Endothelial cell (in vitro differentiated cells): ENCODE data around the gene FCHO2. TPM values are rescaled to one million over a fixed set of nuclear protein-coding genes. Genes with fewer than 3 reads are reported as not detected.

Source experiments
- DNase-seq: peaks from one replicate; pipeline ENCODE4 v3.0.0; 2021; ENCODE audit warnings: low spot score
- H3K27ac Mint-ChIP-seq: one replicate; pipeline ENCODE4 v1.8.0; 2021; ENCODE audit warnings: mixed read lengths, inconsistent platforms; ENCODE audit not compliant: unreplicated experiment
- H3K27me3 Mint-ChIP-seq: one replicate; pipeline ENCODE4 v1.8.0; 2021; ENCODE audit warnings: mild to moderate bottlenecking, moderate library complexity, mixed read lengths, inconsistent platforms; ENCODE audit not compliant: unreplicated experiment
- H3K36me3 Mint-ChIP-seq: one replicate; pipeline ENCODE4 v1.8.0; 2021; ENCODE audit warnings: mild to moderate bottlenecking, low read depth, mixed read lengths, inconsistent platforms; ENCODE audit not compliant: unreplicated experiment
- H3K4me1 Mint-ChIP-seq: one replicate; pipeline ENCODE4 v1.8.0; 2021; ENCODE audit warnings: mild to moderate bottlenecking, mixed read lengths, inconsistent platforms; ENCODE audit not compliant: unreplicated experiment
- H3K4me3 Mint-ChIP-seq: one replicate; pipeline ENCODE4 v1.8.0; 2021; ENCODE audit warnings: mild to moderate bottlenecking, mixed read lengths, inconsistent platforms; ENCODE audit not compliant: unreplicated experiment
- H3K9me3 Mint-ChIP-seq: one replicate; pipeline ENCODE4 v1.8.0; 2021; ENCODE audit warnings: mixed read lengths, inconsistent platforms; ENCODE audit not compliant: unreplicated experiment
- total RNA-seq: library from RNA; stranded (reverse); fragmentation: NEBNext Ultra II Directional; extraction: Animal tissue kit (Norgen Biotek cat#: 25700); gene quantifications from one replicate; pipeline ENCODE4 v1.2.1, GENCODE V29; 2021; ENCODE audit not compliant: unreplicated experiment
- TF ChIP-seq, protein P1 (sequence below): fragments of 200-600 bp; sonication (generic); IDR thresholded peaks from one replicate; pipeline ENCODE4 v1.5.0; 2021; ENCODE audit warnings: antibody characterized with exemption; ENCODE audit not compliant: unreplicated experiment

The FCHO2 gene
- total RNA-seq, 1 donor from 2014 or later, result 41.9 TPM

DNA sequence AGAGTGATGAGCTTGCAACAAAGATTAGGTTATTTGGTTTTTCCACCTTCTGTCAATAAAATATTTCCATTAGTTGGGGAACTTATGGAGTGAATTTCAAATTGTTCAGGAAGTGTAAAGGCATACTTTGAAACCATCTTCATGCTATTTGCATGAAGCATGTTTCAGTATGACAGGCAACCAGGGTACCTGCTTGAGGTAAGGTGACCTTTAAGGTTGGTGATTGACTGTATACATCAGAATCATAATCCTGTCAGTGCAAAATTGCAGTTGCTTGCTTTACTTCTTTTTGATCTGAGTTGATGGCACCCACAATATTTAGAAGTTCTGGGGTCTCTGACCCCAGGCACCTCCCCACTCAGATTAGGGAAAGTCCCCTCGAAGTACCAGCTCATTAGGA, 138.6 kb downstream of the FCHO2 start:
- no peak overlapping the region for H3K27ac Mint-ChIP-seq
- no peak overlapping the region for H3K4me3 Mint-ChIP-seq
- peaks cover 7% of the 10 kb centered on the region for H3K9me3 Mint-ChIP-seq
- no peaks in the 10 kb centered on the region for H3K27me3 Mint-ChIP-seq
- TF ChIP-seq, protein P1, sequence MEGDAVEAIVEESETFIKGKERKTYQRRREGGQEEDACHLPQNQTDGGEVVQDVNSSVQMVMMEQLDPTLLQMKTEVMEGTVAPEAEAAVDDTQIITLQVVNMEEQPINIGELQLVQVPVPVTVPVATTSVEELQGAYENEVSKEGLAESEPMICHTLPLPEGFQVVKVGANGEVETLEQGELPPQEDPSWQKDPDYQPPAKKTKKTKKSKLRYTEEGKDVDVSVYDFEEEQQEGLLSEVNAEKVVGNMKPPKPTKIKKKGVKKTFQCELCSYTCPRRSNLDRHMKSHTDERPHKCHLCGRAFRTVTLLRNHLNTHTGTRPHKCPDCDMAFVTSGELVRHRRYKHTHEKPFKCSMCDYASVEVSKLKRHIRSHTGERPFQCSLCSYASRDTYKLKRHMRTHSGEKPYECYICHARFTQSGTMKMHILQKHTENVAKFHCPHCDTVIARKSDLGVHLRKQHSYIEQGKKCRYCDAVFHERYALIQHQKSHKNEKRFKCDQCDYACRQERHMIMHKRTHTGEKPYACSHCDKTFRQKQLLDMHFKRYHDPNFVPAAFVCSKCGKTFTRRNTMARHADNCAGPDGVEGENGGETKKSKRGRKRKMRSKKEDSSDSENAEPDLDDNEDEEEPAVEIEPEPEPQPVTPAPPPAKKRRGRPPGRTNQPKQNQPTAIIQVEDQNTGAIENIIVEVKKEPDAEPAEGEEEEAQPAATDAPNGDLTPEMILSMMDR, result no peak
- no peak for DNase-seq
- H3K36me3 Mint-ChIP-seq, result no peaks in the 10 kb centered on the region
- no peaks in the 10 kb centered on the region for H3K4me1 Mint-ChIP-seq

- Mint-ChIP-seq H3K4me3 (no peak overlapping the region), H3K27me3 (no peaks in the 10 kb centered on the region), H3K9me3 (peaks cover 7% of the 10 kb centered on the region)
These were observed 139.9 kb downstream of the FCHO2 start for GRCh38 chr5:73095564-73096238.

DNA sequence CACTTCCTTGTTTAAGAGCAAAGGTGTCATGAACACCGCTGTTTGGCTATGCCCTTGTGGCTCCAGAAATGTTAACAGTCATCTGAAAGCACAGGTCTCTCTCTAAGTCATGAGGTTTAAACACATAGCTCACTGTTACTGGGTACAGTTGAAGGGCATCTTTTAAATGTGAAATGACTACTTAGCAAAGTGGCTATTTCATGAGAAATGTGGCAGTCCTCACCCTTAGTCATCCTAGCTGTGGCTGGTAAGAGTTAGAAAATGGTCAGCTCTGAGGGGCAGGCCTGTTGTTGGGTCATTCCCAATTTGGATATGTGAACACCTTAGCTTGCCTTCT, 140.4 kb downstream of the FCHO2 start:
- Mint-ChIP-seq H3K27ac (no peak overlapping the region), H3K36me3 (no peaks in the 10 kb centered on the region), H3K9me3 (peaks cover 7% of the 10 kb centered on the region), H3K4me1 (no peaks in the 10 kb centered on the region), H3K4me3 (no peak overlapping the region), H3K27me3 (no peaks in the 10 kb centered on the region)
- TF ChIP-seq, protein P1, result no peak
- no peak for DNase-seq

More at GRCh38 chr5:73095564-73096238, 139.9 kb downstream of the FCHO2 start:
- no peak for DNase-seq
- Mint-ChIP-seq H3K4me1 (no peaks in the 10 kb centered on the region), H3K27ac (no peak overlapping the region), H3K36me3 (no peaks in the 10 kb centered on the region)
- TF ChIP-seq, protein P1, result no peak

GRCh38 chr5:73097740-73098139, 141.9 kb downstream of the FCHO2 start:
- Mint-ChIP-seq H3K27ac (no peak overlapping the region), H3K27me3 (no peaks in the 10 kb centered on the region), H3K9me3 (peaks cover 7% of the 10 kb centered on the region), H3K36me3 (no peaks in the 10 kb centered on the region), H3K4me1 (no peaks in the 10 kb centered on the region), H3K4me3 (no peak overlapping the region)
- DNase-seq, result no peak
- TF ChIP-seq, protein P1, result no peak

GRCh38 chr5:73100109-73100508, 144.3 kb downstream of the FCHO2 start:
- H3K4me3 Mint-ChIP-seq, result no peak overlapping the region
- no peaks in the 10 kb centered on the region for H3K36me3 Mint-ChIP-seq
- H3K27me3 Mint-ChIP-seq, result no peaks in the 10 kb centered on the region
- no peaks in the 10 kb centered on the region for H3K4me1 Mint-ChIP-seq
- TF ChIP-seq, protein P1, result no peak
- no peak overlapping the region for H3K27ac Mint-ChIP-seq
- no peak for DNase-seq
- peaks cover 7% of the 10 kb centered on the region for H3K9me3 Mint-ChIP-seq
